Measurements from ENCODE around the gene C9. TPM values are rescaled to one million over a fixed set of nuclear protein-coding genes. Genes with fewer than 3 reads are reported as not detected.

The C9 gene
- total RNA-seq, 3 donors from 2014 or later (not counting 1 experiment from before 2014, with no cell fraction given) = 0.52 TPM; not detected in 2

GRCh38 chr5:39249069-39249468, 115.2 kb downstream of the C9 start:
- ATAC-seq (no peak), DNase-seq (no peak)
- WGBS (ENCODE audit: insufficient coverage) = 100% methylated on average over 1 of the region's 1 CpG
- H3K36me3 Mint-ChIP-seq = peaks cover 45% of the 10 kb centered on the region
- Histone ChIP-seq H3K36me3 (ENCODE audit: control insufficient read depth, insufficient read depth, low read length) (peaks cover 38% of the 10 kb centered on the region), H3K27ac (ENCODE audit: low read length) (no peak overlapping the region), H3K9me3 (ENCODE audit: control insufficient read depth, insufficient read depth, low read length) (no peaks in the 10 kb centered on the region), H3K27me3 (ENCODE audit: control insufficient read depth, insufficient read depth, low read length) (no peaks in the 10 kb centered on the region), H3K4me1 (ENCODE audit: control insufficient read depth, insufficient read depth, low read length) (no peaks in the 10 kb centered on the region), H3K4me3 (ENCODE audit: low read length) (no peak overlapping the region)
- H3K27ac Mint-ChIP-seq = peak overlapping the region; percentile 14 to 15
- H3K4me3 Mint-ChIP-seq = no peak overlapping the region
- intact Hi-C loops (cut with micrococcal nuclease) = no loop called here
- TF ChIP-seq CTCF (IDR thresholded peaks at IDR 0.05) = no peak
- H3K4me1 Mint-ChIP-seq = peaks cover 54 to 60% of the 10 kb centered on the region in 2 donors
- no peaks in the 10 kb centered on the region for H3K9me3 Mint-ChIP-seq
- H3K27me3 Mint-ChIP-seq (ENCODE audit: low read depth in 2 of 2) = no peaks in the 10 kb centered on the region

- Histone ChIP-seq H3K4me3 (ENCODE audit: low read length) (no peak overlapping the region), H3K27me3 (ENCODE audit: control insufficient read depth, insufficient read depth, low read length) (no peaks in the 10 kb centered on the region), H3K36me3 (ENCODE audit: control insufficient read depth, insufficient read depth, low read length) (peaks cover 8% of the 10 kb centered on the region), H3K9me3 (ENCODE audit: control insufficient read depth, insufficient read depth, low read length) (no peaks in the 10 kb centered on the region), H3K4me1 (ENCODE audit: control insufficient read depth, insufficient read depth, low read length) (no peaks in the 10 kb centered on the region), H3K27ac (ENCODE audit: low read length) (no peak overlapping the region)
- H3K4me1 Mint-ChIP-seq = peaks cover 54 to 63% of the 10 kb centered on the region in 2 donors
- H3K27ac Mint-ChIP-seq = peak overlapping the region; percentile 87 to 89
- DNase-seq (no peak), ATAC-seq (no peak)
- peaks cover 27% of the 10 kb centered on the region for H3K36me3 Mint-ChIP-seq
- no peak for TF ChIP-seq CTCF (IDR thresholded peaks at IDR 0.05)
- no peak overlapping the region for H3K4me3 Mint-ChIP-seq
- H3K27me3 Mint-ChIP-seq (ENCODE audit: low read depth in 2 of 2) = no peaks in the 10 kb centered on the region
- peaks cover 5% of the 10 kb centered on the region in 2 donors for H3K9me3 Mint-ChIP-seq
- intact Hi-C loops (cut with micrococcal nuclease) = no loop called here
- no CpG with 5 or more reads among the region's 1 CpG for WGBS (ENCODE audit: insufficient coverage)
These were observed 123.5 kb downstream of the C9 start for GRCh38 chr5:39240750-39241149.

DNA sequence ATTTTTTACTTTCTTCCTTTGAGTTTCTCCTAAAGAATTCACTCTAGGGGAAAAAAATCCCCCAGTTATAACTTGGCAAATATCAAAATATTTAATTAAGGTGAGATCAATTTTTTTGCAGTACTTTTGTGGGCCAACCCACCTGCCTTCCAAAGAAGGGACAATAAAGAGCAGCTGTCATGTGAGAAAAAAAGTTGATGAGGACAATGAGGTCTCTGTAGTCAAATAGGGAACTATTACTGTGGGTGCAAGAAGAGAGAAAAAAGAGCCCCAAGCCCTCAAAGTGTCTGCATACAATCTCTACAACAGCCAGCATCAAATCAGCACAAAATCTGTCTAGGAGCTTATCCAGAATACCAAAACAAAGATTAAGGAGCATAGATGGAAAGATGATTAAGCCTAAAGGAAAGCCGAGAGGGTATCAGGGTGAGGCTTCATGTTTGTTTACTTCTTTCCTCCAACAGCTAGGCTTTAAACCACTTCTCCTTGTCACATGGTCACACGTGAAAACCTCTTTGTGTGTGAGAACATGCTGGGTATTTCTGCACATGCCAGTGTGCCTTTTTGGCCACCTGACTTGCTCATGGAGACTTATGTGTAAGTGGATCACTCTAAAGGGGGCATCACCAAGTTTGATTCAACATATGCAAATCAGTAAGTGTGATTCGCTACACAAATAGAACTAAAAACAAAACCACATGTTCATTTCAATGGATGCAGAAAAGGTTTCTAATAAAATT, 125.8 kb downstream of the C9 start:
- ATAC-seq (peak; percentile 54 to 80 (median 66)), DNase-seq (peak in 1 of 2 donors; percentile 15)
- peaks cover 2% of the 10 kb centered on the region for H3K36me3 ChIP-seq (ENCODE audit: control insufficient read depth, insufficient read depth, low read length)
- H3K4me3 ChIP-seq (ENCODE audit: low read length) = no peak overlapping the region
- intact Hi-C loops (cut with micrococcal nuclease) = loop anchor here (5.0 kb wide), 1 partner anchor 34 kb away; no protein-coding TSS in a partner anchor
- peaks cover 5% of the 10 kb centered on the region in 2 donors for H3K9me3 Mint-ChIP-seq
- no peaks in the 10 kb centered on the region for H3K27me3 Mint-ChIP-seq (ENCODE audit: low read depth in 2 of 2)
- H3K36me3 Mint-ChIP-seq = peaks cover 12% of the 10 kb centered on the region
- H3K9me3 ChIP-seq (ENCODE audit: control insufficient read depth, insufficient read depth, low read length) = no peaks in the 10 kb centered on the region
- 25% methylated on average over 2 of the region's 3 CpGs for WGBS (ENCODE audit: insufficient coverage)
- peak overlapping the region; percentile 70 for H3K4me3 Mint-ChIP-seq
- H3K27me3 ChIP-seq (ENCODE audit: control insufficient read depth, insufficient read depth, low read length) = no peaks in the 10 kb centered on the region
- no peaks in the 10 kb centered on the region for H3K4me1 ChIP-seq (ENCODE audit: control insufficient read depth, insufficient read depth, low read length)
- peak overlapping the region; percentile 87 to 89 for H3K27ac Mint-ChIP-seq
- H3K4me1 Mint-ChIP-seq = peaks cover 50 to 51% of the 10 kb centered on the region in 2 donors
- H3K27ac ChIP-seq (ENCODE audit: low read length) = peak overlapping the region; percentile 44
- TF ChIP-seq CTCF (IDR thresholded peaks at IDR 0.05) = no peak
